ENCODE measurements around the gene SNTA1. TPM values are rescaled to one million over a fixed set of nuclear protein-coding genes. Genes with fewer than 3 reads are reported as not detected.
A peak's percentile ranks its signal among the peaks of the same experiment; 100 is the strongest.

SNTA1 gene
- total and polyA plus RNA-seq, 9 of the 15 experiments (the other 6 are each of a cell fraction or from before 2014, with no cell fraction given): 1.2 to 40.8 (median 20.3) TPM

DNA sequence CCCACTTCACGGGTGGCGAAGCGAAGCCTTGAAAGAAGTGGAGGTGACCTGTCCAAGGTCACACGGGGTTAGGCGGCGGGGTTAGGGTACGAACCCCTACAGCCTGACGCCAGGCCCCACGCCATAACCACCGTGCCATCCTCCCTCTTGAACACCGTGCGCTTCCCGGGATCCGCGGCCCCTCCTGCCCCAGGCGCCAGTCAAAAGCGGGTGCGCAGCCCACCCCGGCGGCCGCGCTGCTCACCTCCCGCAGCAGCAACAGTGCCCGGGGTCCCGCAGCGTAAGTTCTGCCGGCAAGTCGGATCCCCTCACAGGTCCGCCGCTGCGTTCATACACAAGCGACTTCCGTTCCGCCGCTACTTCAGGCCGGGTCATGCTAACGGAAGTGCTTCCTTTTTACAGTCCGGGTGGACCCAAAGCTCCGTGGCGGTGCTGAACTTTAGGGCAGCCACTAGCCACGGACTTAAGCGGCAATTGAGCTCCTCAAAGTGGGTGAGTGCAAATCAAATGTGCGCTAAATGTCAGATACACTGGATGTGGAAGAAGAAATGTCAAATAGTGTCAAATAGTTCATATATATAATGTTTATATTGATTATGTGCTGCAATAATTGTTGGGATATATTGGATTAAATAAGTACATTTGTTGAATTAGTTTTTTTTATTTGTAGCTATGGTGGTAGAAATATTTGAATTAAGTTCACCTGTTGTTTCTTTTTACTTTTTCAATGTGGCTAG is 42.2 kb downstream of the SNTA1 start, which contains the start of gene CDK5RAP1 (continued):
- TF ChIP-seq NR4A1 (CRISPR knock-in tag; IDR thresholded peaks at IDR 0.05): 0 out of 2 replicates have a peak, but pooled peaks have one; percentile 64
- TF ChIP-seq NR4A1 (tag; IDR thresholded peaks at IDR 0.05): no peak; the same call in 1 of the 2 replicates
- TF ChIP-seq ELF1 (tag; IDR thresholded peaks at IDR 0.05): no peak; the same call in 1 of the 2 replicates
- TF ChIP-seq, protein P1, sequence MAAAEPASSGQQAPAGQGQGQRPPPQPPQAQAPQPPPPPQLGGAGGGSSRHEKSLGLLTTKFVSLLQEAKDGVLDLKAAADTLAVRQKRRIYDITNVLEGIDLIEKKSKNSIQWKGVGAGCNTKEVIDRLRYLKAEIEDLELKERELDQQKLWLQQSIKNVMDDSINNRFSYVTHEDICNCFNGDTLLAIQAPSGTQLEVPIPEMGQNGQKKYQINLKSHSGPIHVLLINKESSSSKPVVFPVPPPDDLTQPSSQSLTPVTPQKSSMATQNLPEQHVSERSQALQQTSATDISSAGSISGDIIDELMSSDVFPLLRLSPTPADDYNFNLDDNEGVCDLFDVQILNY (CRISPR knock-in tag; IDR thresholded peaks at IDR 0.05): 0 out of 2 replicates have a peak, but pooled peaks have one; percentile 49
- peak; percentile 96 for TF ChIP-seq XRCC5 (IDR thresholded peaks at IDR 0.05; ENCODE audit: low read depth, low read length)
- TF ChIP-seq MECOM (CRISPR knock-in tag; IDR thresholded peaks at IDR 0.05): no peak
- peak; percentile 89 for TF ChIP-seq TAF9B (IDR thresholded peaks at IDR 0.05; ENCODE audit: partially characterized antibody)
- TF ChIP-seq CHCHD3 (CRISPR knock-in tag; IDR thresholded peaks at IDR 0.05): no peak
- TF ChIP-seq BRF2 (IDR thresholded peaks at IDR 0.05; ENCODE audit: borderline replicate concordance, insufficient read depth, insufficient read length): no peak
- no peak for TF ChIP-seq PHB (CRISPR knock-in tag; IDR thresholded peaks at IDR 0.05)
- TF ChIP-seq PCBP2 (IDR thresholded peaks at IDR 0.05; ENCODE audit: low read depth, low read length, poor library complexity, severe bottlenecking): no peak
- TF ChIP-seq, protein P2, sequence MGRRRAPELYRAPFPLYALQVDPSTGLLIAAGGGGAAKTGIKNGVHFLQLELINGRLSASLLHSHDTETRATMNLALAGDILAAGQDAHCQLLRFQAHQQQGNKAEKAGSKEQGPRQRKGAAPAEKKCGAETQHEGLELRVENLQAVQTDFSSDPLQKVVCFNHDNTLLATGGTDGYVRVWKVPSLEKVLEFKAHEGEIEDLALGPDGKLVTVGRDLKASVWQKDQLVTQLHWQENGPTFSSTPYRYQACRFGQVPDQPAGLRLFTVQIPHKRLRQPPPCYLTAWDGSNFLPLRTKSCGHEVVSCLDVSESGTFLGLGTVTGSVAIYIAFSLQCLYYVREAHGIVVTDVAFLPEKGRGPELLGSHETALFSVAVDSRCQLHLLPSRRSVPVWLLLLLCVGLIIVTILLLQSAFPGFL (CRISPR knock-in tag; IDR thresholded peaks at IDR 0.05): no peak
- TF ChIP-seq HIVEP1 (CRISPR knock-in tag; IDR thresholded peaks at IDR 0.05): no peak
- peak; percentile 26; the same call in 1 of the 2 replicates for TF ChIP-seq ZNF324 (CRISPR knock-in tag; IDR thresholded peaks at IDR 0.05)
- no peak for TF ChIP-seq ZC3H8 (IDR thresholded peaks at IDR 0.05)
- no peak for TF ChIP-seq ZNF76 (CRISPR knock-in tag; IDR thresholded peaks at IDR 0.05; ENCODE audit: borderline replicate concordance)
- no peak for TF ChIP-seq CC2D1A (IDR thresholded peaks at IDR 0.05)
- no peak for TF ChIP-seq STAG1 (CRISPR knock-in tag; IDR thresholded peaks at IDR 0.05; ENCODE audit: borderline replicate concordance)
- TF ChIP-seq ZNF311 (CRISPR knock-in tag; IDR thresholded peaks at IDR 0.05): no peak
- no peak for TF ChIP-seq NUFIP1 (IDR thresholded peaks at IDR 0.05; ENCODE audit: partially characterized antibody)
- no peak for TF ChIP-seq ZNF263 (CRISPR knock-in tag; IDR thresholded peaks at IDR 0.05; ENCODE audit: borderline replicate concordance)
- peak; percentile 90 for TF ChIP-seq NR2C1 (IDR thresholded peaks at IDR 0.05)
- TF ChIP-seq NR2C1 (tag; IDR thresholded peaks at IDR 0.05): peak; percentile 92
- peak; percentile 97 for TF ChIP-seq DIDO1 (tag; IDR thresholded peaks at IDR 0.05; ENCODE audit: low read depth)
- no peak for TF ChIP-seq BDP1 (IDR thresholded peaks at IDR 0.05; ENCODE audit: insufficient read depth, insufficient read length)
- TF ChIP-seq CCAR2 (IDR thresholded peaks at IDR 0.05; ENCODE audit: low read depth, low read length): no peak
- peak; percentile 46; the same call in 1 of the 2 replicates for TF ChIP-seq FOSL1 (tag; conservative IDR thresholded peaks at IDR 0.05)
- TF ChIP-seq GATAD2A (IDR thresholded peaks at IDR 0.05): peak; percentile 65; the same call in 1 of the 2 replicates
- 0 out of 2 replicates have a peak, but pooled peaks have one; percentile 67 for TF ChIP-seq ZBED1 (IDR thresholded peaks at IDR 0.05)
